HUDEP-2 (cell line): ENCODE data around the gene CPZ.
"Not testable (repeated sequence)": the region's sequence is repeated elsewhere in the genome, so short reads cannot be mapped to it uniquely, and the experiment has no call there.

Experiments
- DNase-seq, 76 experiments: peaks; one replicate each; lab custom pipeline; 2025; ENCODE audit not compliant: unreplicated experiment in 76 of 76; lab: John Stamatoyannopoulos, UW

CPZ gene

DNA sequence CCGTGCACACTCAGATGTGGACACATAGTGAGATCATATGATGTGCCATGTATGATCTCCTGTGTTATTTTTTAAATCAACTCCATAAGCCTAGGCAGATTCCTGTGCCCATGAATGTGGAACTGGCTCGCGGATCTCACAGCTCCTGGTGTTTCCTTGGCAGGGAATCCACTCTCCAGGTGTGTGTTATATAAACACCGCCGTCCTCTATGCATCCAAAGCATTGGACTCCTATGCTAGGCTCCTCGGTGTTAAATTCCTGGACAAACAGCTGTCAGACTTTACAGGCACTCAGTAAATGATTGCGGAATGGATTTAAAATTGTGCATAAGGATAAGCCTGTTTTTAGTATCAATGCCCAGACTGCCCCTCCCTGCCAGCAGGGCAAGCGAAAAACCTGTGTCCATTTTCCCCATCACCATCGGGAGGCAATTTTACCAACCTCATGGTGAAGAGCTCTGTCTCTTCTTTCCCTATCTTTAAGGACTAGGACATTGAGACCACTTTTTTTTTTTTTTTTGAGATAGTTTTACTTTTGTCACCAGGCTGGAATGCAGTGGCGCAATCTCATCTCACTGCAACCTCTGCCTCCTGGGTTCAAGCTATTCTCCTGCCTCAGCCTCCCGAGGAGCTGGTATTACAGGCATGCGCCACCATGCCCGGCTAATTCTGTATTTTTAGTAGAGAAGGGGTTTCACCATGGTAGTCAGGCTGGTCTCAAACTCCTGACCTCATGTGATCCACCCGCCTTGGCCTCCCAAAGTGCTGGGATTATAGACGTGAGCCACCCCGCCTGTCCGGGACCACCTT is 36.0 kb upstream of the CPZ start:
- DNase-seq: no peak

DNA sequence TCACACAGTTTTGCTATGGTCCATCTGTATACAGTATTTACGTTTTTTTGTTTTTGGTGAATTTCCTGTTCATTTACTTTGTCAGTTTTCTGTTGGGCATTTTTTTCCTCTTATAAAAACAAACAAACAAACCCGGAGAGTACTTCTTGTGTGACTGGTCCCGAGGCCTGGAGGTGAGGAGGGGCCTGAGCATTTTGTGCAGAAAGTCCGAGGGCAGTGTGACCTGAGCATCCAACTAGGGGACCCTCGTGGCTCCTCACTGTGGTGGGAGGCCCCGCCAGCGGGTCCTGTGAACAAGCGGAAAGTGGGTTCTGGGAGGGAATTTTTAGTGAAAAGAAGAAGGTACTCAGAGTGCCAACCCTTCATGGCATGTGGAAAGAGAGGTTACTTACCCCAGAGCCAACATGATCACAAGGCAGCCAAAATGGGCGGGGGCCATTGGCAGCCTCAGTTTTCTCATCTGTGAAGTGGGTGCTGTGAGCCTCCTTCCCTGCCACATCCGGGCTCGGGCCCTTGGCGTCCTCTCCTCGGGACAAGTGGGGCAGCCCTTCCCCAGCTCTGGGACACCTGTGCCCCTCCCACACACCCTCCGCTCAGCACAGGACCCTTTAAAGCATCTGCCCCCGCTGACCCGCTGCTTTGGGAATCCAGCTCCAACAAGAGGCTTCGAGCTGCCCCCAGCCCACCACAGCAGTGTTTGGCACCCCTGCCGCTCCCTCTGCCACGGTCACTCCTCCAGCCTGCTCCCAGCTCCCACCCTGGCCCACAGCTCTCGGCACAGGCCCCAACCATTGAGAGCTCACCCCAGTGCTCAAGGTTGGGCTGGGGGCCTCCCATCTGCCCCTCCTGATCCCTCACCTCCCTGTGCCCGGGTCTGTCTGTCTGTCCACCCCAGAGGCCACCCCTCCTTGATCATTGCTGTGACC is 35.2 kb upstream of the CPZ start:
- DNase-seq: no peak

DNA sequence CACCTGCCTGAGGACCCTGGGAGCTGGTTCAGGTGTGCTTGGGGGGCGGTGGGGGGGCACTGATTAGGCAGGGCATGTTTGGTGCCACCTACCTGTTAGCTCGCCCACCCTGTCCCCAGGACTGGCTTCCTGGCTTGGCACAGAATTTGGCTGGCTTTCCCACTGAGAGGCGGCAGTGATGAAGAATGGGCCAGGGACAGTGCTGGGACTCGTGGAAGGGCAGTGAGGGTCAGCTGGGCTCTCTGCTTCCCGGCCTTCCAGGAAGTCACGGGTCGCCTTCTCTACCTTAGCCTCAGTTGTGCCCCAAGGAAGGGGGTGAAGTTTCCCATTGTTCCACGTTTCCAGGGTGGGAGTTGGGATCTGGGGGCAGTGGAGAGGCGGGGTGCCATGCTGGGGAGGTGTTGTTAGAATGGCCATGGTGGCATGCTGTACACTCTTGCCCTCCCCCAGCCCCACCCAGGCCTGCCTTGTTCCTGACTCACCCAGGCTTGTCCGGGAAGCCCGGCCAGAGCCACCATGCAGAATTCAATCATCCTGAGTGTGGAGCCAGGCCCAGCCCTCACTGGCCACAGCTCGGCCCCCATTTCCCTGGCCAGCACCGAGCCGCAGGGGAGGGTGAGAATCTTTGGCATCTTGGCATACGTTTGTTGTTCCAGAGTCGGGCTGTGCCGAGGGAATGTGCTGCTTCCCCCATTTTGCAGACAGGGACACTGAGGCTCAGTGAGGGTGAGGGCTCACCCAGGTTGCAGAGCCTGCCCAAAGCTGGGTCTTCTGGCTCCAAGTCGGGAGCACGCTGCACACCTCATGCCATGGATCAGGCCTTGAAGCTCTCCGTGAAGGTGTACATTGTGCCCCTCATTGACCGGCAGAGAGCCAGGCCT is 34.2 kb upstream of the CPZ start:
- no peak for DNase-seq

DNA sequence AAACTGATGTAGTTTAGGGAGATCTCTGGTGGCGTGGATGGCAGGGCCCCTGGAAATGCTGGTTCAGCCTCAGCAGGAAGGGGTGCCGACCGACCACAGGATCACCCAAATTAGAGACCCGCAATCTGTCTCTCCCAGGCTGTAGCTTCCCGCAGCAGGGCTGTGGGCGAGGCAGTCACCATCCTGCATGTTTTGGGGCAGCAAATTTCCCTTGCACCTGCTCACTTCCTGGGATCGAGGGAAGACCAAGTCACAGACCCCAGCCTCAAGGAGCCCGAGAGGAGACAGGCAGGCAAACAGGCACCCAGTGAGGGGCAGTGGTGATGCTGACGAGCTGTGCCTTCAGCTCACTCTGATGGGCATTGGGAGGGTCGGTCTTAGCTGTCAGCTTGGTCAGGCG is 33.6 kb upstream of the CPZ start:
- no peak for DNase-seq

DNA sequence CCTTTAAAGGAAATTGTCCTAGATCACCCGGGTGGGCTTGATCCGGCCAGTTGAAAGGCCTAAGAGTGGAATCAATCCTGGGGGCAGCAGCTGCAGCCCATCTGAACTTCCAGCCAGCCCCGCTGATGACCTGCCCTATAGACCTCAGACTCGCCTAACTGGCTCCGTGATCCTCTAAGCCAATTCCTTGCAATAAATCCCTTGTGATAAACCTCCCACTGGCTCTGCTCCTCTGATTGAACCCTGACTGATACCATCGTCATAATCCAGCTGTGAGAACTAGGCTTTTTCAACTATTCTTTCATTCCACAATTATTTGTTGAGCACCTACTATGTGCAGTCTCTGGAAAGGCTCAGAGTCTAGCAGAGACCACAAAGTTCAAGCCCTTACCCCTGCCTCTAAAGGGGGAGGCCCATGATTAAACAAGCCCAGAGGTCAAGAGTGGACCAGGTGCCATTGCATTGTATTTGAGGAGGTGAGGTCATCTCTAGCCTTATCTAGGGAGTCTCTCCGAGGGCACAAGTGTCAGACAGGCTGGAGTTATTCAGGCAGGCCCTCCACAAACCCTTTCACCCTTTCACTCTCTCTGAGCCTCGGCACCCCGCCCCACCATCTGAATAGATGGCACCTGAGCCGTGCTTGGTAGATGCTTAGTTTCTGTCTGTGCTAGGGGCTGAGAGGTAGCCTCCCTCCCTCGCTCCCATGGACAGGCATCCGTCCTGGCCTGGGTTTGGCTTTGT is 32.9 kb upstream of the CPZ start:
- no peak for DNase-seq

DNA sequence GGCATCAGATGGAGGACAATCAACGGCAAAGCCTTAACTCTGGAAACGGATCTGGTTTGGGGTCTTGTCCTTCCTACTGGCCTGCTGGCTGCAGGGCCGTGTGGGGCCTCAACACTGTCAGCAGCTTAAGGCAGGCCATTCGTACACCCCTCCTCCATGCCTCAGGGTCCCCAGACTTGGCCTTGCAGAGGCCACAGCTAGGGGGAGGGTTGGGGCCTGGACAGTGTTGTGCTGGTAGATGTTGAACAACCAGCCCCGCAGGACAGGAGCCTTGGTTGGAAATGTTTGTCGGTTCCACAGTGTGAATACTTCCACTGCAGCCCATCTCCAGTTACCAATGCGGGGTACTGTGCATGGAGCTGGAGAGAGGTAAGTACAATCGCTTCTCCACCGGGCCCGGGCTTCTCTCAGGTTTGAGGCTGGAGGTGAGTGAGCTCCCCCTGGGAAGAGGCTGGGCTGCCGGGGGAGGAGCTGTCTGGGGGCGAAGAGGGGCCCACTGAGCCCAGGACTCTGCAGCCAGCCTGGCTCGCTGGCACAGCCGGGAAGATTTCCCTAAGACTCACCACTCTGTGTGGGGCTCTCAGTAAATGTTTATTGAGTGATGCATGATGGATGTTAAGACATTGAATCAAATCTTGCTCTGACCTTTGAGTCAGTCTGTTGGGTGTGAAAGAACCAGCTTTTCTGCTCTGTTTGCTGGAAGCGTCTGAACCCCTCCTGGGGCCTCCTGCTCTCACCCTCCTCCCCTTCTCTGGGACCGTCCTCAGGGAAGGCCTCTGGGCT is 32.1 kb upstream of the CPZ start:
- no peak for DNase-seq

DNA sequence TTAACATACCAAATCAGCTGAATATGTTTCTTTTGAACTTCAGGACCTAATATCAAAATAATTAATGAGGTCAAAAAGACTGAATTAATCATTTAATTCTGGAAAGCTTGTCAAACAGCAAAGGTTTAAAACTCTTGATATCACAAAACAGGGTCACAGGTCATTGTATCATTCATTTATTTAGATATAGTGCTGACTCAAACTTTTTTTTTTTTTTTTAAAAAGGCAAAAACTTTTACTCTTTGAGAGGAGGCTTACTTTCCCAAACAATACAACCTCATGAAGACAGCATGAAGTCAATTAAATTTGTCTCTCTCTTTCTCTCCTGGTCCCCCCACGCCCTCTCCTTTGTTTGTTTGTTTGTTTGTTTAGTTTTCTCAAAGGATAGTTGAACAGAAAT is 28.0 kb upstream of the CPZ start:
- DNase-seq: no peak

DNA sequence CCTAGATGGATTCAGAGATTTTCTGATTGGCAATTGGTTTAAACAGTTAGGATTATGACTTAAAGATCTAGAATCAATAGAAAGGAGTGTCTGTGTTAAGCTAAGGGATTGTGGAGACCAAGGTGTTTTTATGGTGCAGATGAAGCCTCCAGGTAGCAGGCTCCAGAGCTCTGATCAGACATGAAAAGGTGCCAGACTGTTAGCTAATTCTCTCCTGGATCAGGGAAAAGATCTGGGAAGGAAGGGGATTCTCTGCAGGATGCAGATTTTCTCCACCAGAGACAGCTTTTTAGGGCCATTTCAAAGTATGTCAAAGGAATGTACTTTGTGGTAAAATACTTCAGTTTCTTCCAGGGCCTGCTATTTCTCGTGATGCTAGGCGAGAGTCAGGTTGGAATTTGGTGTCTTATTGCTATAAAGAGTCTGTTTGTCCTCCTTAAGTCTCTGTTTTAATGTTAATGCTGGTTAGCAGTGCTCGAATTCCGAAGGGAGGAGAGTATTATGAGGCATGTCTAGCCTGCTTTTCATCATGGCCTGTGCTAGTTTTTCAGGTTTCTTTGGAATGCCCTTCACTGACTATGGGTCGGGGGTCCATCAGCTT is 24.4 kb upstream of the CPZ start:
- no peak for DNase-seq

DNA sequence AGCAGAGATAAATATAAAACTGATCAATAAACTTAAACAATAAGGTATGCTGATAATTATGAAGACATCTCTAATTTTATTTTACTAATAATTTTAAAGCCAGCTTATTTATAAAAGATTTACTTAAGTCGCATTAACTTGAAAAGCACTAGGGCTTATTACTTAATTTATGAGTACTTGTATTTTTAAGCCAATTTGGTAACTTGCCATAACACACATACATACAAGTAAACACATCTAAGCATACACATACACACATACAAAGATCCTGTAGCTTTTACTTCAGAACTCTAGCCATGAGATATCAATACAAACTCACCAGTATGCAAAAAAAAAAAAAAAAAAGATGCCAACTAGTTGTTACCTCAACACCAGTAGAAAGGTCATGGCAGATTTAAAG is 22.4 kb upstream of the CPZ start:
- DNase-seq: no peak

DNA sequence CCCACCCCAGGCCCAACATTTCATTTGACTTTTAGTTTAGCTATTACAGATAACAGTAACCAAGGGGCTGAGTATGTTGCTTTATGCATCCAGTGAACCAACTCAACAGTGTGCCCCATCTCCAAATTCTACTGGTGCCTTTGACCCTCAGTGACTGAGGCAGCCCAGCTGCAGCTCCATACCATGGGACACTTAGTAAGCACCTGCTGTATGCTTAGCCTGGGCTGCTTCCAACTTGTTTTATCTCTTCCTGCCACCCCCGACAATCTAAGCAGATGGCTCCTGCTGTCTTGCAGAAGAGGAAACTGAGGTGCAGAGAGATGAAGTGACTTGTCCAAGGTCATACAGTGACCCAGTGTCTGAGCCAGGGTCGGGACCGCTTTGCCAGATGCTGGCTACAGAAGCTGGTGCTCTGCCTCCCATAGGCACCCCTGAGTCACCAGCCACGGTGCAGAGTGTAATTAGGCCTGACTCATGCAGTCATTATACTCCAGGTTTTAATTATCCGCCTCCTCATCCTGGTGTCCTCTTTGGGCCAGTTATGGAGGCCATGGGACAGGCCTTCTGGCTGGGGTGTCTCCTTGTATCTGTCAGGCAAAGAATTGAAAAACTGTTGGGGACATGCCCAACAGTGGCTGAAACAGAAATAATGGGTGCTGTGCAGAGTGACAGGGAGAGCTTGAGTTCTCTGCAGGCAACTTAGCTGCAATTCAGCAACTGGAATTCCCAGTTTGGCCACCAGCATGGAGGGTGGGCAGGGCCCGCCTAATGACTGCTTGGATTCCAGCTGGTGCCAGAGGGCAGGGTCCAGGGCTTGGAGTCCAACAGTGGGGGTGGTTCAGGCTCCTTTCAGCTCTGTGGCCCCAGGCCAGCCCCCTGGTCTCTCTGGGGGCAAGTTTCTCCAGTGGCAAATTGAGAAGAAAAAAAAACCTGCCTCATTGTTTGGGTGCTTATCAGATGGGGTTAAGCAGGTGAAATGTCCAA is 20.6 kb upstream of the CPZ start:
- no peak for DNase-seq

DNA sequence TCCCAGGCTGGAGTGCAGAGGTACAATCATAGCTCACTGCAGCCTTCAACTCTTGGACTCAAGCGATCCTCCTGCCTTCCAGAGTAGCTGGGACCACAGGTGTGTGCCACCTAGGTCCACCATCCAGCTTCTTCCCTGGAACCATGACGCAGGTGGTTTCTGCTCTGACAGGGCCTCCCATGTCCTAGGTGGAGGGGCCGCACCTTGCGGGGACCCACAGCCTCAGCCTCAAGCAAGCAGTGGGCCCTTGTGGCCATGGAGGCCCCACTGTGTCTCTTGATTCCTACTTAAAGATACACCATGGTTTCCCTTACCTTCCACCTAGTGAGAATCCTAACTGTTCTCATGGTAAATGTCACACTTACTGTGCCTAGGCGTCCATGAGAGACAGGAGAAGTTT is 19.3 kb upstream of the CPZ start:
- no peak for DNase-seq

DNA sequence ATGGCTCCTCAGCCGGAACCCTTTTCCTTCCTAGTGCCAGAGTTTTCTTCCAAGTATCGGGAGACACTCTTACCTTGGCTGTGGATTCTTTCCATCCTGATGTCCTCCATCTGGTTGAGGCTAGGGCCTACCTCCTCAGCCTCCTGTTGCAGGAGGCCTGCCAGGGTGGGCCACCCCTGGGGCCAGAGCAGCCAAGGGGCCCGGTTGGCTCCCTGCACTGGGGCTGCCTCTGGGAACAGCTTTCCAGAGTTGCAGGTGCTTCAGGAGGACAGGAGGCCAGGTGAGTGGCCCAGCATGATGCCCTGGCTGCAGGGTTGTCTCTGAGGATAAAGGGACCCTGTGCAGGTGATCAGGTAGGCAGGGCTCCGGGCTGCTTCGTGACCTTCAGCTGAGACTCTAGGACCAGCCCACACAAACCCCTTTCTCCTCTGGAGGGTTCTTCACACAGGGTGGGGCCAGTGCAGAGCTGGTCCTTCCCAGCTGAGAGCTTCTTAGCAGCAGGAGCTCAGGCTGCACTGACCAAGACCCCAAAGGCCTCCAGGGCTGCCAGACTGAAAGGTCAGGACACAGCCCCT is 17.7 kb upstream of the CPZ start:
- DNase-seq: no peak

DNA sequence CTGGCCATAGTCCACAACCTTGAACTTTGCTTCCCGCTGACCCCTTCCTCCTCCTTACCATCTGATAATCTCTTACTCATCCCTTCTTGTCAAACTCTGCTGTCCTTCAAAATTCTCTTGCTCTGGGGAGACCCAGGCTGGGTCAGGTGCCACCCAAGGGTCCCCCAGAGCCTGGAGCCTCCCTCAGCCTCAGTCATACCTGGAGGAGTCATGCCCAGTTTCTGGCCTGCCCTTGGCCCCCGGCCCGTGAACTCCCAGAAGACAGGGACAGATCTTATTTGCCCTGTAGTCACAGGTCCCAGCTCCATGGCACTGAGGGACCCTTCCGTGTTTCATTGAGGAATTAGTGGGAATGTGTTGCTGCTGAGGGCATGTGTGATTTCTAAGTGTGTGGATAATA is 17.1 kb upstream of the CPZ start:
- no peak for DNase-seq

DNA sequence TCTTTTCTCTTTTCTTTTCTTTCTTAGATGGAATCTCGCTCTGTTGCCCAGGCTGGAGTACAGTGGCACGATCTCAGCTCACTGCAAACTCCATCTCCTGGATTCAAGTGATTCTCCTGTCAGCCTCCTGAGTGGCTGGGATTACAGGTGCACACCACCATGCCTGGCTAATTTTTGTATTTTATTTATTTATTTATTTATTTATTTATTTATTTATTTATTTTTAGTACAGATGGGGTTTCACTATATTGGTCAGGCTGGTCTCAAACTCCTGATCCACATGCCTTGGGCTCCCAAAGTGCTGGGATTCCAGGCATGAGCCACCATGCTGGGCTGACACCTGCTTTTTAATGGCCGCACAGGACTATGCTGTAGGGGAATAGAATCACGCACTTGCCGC is 16.0 kb upstream of the CPZ start:
- not testable (repeated sequence) for DNase-seq

DNA sequence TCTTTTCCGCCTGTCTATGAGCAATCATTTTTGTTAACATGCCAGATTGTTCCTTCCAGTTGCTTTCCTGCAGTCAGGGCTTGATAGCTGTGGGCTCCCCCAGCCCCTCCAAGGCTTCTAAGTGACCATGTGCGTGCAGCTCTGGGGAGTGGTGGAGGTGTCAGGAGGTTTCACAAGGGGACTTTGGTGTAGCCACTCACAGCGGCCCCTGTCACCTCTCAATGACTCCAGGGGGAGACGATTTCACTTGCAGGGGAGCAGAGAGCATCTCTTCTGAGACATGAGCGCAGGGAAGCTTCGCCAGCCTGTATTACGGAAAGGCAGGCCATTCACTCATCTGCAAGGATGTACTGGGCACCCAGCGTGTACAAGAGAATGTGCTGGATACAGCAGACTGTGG is 15.5 kb upstream of the CPZ start:
- DNase-seq: no peak

DNA sequence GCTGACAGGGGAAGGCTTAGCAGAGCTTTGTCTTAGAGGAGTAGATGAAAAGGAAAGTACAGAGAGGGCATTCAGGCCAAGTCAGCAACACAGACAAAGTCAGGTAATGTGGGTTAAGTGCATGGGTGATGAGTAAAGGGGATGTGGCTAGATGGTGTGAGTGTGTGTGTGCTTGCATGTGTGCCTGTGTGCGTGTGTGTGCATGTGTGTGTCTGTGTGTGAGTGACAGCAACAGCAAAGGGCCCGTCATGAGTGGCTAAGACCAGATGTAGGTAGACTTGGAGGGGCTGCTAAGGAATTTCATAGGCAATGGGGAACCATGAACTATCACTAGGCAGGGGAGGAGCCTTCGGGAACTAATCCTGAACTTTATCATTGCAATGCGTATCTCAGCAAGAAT is 14.6 kb upstream of the CPZ start:
- no peak for DNase-seq

DNA sequence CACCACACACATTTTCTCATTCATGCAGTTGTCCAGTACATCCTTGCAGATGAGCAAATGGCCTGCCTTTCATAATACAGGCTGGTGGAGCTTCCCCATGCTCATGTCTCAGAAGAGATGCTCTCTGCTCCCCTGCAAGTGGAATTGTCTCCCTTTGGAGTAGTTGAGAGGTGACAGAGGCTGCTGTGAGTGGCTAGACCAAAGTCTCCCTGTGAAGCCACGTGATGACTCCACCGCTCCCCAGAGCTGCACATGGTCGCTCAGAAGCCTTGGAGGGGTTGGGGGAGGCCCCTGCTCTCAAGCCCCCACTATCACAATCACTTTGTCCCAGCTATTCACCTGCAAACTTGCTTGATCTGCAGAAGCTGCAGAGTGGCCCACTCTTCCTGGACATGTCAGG is 13.8 kb upstream of the CPZ start:
- no peak for DNase-seq
